GM12873 (cell line): Measurements from ENCODE around the gene FAM149B1.

Experiments used
- CTCF ChIP-seq: IDR thresholded peaks from 2 replicates; pipeline ENCODE4 v1.5.1; 2012; ENCODE audit warnings: low read depth, mild to moderate bottlenecking, moderate library complexity, low read length, control low read depth; ENCODE audit not compliant: insufficient read depth; ENCODE audit errors: missing control alignments

The FAM149B1 gene

DNA sequence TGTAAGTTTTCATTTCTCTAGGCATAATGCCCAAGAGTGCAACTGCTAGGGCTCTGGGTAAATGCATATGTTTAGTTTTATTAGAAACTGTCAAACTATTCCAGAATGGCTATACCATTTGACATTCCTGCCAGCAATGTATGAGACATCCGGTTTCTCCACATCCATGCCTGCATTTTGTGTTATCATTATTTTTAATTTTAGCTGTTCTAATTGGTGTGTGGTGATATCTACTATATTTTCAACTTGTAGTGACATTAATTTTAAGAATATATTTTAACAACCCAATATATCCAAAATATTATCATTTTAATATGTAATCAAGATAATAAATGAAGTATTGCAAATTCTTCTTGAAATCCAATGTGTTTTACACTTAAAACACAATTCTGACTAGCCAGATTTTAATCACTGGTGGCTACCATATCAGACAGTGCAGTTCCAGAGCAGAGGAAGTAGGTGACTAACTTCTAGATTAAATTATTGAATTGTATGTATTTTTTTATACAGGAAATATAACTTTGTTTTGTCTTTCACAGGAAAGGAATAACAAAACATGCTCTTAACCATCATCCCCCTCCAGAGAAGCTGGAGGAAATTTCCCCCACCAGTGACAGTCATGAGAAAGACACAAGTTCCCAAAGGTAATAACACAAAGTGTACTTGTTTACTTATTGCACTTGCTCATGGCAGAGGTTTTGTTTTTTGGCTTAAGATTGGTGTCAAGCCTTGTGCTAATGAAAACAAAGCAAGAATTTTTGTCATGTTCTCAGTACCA, 6.4 kb downstream of the FAM149B1 start:
- no peak for TF ChIP-seq CTCF

- no peak for TF ChIP-seq CTCF
These were observed 14.6 kb downstream of the FAM149B1 start for GRCh38 chr10:73182568-73182967.

DNA sequence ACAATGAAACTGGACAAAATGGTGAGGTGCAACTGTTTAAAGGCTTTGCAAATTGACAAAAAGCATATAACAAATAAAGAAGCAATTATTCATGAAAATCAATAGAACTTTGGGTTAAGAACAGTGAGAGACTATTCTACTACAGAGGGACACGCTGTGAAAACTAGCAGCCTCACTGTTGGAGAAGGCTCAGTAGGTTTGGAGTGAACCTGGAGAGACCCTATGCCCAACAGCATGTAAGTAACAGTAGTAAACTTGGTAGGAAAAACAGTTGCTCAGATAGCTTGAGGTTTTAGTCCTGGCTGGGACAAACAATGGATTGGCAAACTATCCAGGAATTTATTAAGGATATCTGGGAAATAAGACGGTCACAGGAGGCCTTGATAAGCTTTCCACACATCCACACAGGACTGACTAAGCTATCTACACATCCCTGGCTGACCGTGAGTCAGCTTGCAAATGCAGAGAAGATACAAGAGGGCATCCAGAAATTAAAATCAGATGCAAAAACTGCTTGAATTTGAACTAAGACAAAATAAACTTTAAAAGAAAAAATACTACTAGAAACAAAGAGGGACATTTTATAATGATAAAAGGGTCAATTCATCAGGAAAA, 15.9 kb downstream of the FAM149B1 start:
- TF ChIP-seq CTCF: no peak

- no peak for TF ChIP-seq CTCF
These were observed 18.3 kb downstream of the FAM149B1 start for GRCh38 chr10:73186266-73186665.

- TF ChIP-seq CTCF: no peak
These were observed 22.3 kb downstream of the FAM149B1 start for GRCh38 chr10:73190188-73190587.

DNA sequence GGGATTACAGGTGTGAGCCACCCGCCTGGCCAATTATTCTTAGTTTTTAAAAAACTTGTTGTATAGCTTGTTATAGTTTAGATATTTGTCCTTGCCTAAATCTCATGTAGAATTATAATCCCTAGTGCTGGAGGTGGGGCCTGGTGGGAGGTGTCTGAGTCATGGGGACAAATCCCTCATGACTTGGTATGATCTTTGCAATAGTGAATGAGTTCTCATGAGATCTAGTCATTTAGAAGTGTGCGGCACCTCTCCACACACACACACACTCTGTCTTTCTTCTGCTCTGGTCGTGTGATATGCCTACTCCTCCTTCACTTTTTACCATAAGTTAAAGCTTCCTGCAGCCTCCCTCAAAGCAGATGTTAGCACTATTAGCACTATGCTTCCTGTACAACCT, 37.2 kb downstream of the FAM149B1 start:
- TF ChIP-seq CTCF: no peak

- TF ChIP-seq CTCF: no peak
These were observed 38.0 kb downstream of the FAM149B1 start for GRCh38 chr10:73205890-73206289.
